ENCODE measurements around the gene SLK. TPM values are rescaled to one million over a fixed set of nuclear protein-coding genes. Genes with fewer than 3 reads are reported as not detected.

SLK gene
- total and polyA plus RNA-seq, 2 of the 4 experiments (the other 2 are of a cell fraction): 8.1 to 21.5 TPM

DNA sequence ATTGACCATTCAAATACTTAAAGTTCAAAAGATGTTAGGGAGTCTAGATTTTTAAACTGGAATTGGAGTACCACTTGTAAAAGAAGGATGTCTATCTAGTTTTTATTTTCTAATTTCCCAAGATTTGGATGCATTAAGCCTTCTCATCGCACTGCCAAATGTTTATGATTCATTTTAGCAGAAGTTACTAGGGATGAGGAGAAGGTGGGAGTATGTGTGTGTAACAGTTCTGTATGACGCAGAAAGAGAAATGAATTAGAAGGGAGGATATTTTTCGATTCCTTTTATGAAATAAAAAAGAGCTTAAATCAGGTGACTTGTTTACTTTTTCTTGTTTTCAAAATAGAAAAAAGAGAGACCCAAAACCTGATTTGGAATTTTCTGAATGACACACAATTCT is 6.8 kb upstream of the SLK start:
- CTCF ChIA-PET: no interaction called here
- H3K9ac ChIP-seq (ENCODE audit: low read depth, low read length): no peak overlapping the region
- POLR2A ChIA-PET (ENCODE audit: unreplicated experiment): no interaction called here
- BruUV-seq (replicated peaks): no TSS peak
- TF ChIP-seq RFX5 (IDR thresholded peaks at IDR 0.05; ENCODE audit: low read depth, low read length) (no peak), MAFK (IDR thresholded peaks at IDR 0.05; ENCODE audit: low read depth, low read length) (no peak), CHD1 (IDR thresholded peaks at IDR 0.05; ENCODE audit: low read depth, low read length) (no peak), MAZ (IDR thresholded peaks at IDR 0.05; ENCODE audit: borderline replicate concordance, low read depth, low read length) (no peak), NFE2L2 (IDR thresholded peaks at IDR 0.05; ENCODE audit: low read depth, low read length) (no peak), USF2 (IDR thresholded peaks at IDR 0.05; ENCODE audit: low read depth, low read length) (no peak), FOS (IDR thresholded peaks at IDR 0.05; ENCODE audit: low read depth, low read length) (no peak), POLR2A (IDR thresholded peaks at IDR 0.05; ENCODE audit: low read depth, low read length) (no peak), CEBPB (IDR thresholded peaks at IDR 0.05; ENCODE audit: low read depth, low read length) (no peak), MXI1 (IDR thresholded peaks at IDR 0.05; ENCODE audit: borderline replicate concordance, low read depth, low read length) (no peak), RCOR1 (IDR thresholded peaks at IDR 0.05; ENCODE audit: insufficient replicate concordance, low read length) (no peak), RAD21 (IDR thresholded peaks at IDR 0.05; ENCODE audit: low read length) (no peak), BHLHE40 (IDR thresholded peaks at IDR 0.05; ENCODE audit: low read depth, low read length) (no peak), SMC3 (IDR thresholded peaks at IDR 0.05; ENCODE audit: low read depth, low read length) (no peak)
- TF ChIP-seq, protein P1, sequence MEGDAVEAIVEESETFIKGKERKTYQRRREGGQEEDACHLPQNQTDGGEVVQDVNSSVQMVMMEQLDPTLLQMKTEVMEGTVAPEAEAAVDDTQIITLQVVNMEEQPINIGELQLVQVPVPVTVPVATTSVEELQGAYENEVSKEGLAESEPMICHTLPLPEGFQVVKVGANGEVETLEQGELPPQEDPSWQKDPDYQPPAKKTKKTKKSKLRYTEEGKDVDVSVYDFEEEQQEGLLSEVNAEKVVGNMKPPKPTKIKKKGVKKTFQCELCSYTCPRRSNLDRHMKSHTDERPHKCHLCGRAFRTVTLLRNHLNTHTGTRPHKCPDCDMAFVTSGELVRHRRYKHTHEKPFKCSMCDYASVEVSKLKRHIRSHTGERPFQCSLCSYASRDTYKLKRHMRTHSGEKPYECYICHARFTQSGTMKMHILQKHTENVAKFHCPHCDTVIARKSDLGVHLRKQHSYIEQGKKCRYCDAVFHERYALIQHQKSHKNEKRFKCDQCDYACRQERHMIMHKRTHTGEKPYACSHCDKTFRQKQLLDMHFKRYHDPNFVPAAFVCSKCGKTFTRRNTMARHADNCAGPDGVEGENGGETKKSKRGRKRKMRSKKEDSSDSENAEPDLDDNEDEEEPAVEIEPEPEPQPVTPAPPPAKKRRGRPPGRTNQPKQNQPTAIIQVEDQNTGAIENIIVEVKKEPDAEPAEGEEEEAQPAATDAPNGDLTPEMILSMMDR (conservative IDR thresholded peaks at IDR 0.05; ENCODE audit: low read depth, low read length): no peak
- TF ChIP-seq, protein P2, sequence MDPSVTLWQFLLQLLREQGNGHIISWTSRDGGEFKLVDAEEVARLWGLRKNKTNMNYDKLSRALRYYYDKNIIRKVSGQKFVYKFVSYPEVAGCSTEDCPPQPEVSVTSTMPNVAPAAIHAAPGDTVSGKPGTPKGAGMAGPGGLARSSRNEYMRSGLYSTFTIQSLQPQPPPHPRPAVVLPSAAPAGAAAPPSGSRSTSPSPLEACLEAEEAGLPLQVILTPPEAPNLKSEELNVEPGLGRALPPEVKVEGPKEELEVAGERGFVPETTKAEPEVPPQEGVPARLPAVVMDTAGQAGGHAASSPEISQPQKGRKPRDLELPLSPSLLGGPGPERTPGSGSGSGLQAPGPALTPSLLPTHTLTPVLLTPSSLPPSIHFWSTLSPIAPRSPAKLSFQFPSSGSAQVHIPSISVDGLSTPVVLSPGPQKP (IDR thresholded peaks at IDR 0.05; ENCODE audit: borderline replicate concordance, low read depth, low read length): no peak
- no peaks in the 10 kb centered on the region for H3K9me1 ChIP-seq (ENCODE audit: insufficient read depth, low read length)
- no peak overlapping the region for H3K14ac ChIP-seq (replicated peaks; ENCODE audit: low read depth, low read length)
- no peaks in the 10 kb centered on the region for H3K9me3 ChIP-seq (ENCODE audit: control insufficient read depth, insufficient read depth, low read length)
- H2BK15ac ChIP-seq (ENCODE audit: low read depth, low read length): no peak overlapping the region
- no peak overlapping the region for H3K18ac ChIP-seq (ENCODE audit: low read depth, low read length)
- no peak overlapping the region for H2AFZ ChIP-seq (replicated peaks; ENCODE audit: low read length, poor library complexity)
- no peaks in the 10 kb centered on the region for H4K20me1 ChIP-seq (ENCODE audit: insufficient read depth, low read length)
- H4K8ac ChIP-seq (ENCODE audit: low read depth in 2 of 2, low read length in 2 of 2): no peak overlapping the region
- peaks cover 9% of the 10 kb centered on the region for H3K27me3 ChIP-seq (ENCODE audit: control insufficient read depth, insufficient read depth, low read length)
- H2BK120ac ChIP-seq (ENCODE audit: low read depth, low read length): no peak overlapping the region
- H4K91ac ChIP-seq (ENCODE audit: insufficient read depth, low read depth, low read length): no peak overlapping the region
- no peak overlapping the region for H2BK20ac ChIP-seq (ENCODE audit: low read depth, low read length)
- no peak overlapping the region for H3K4me2 ChIP-seq (ENCODE audit: low read depth, low read length)
- WGBS, 2 experiments (ENCODE audit: extremely low coverage in 2 of 2, insufficient read length in 1 of 2): no CpG with 5 or more reads among the region's 3 CpGs
- no peak overlapping the region for H2AK9ac ChIP-seq (replicated peaks; ENCODE audit: low read depth, low read length, poor library complexity)
- no peak overlapping the region for H3K56ac ChIP-seq (ENCODE audit: extremely low read depth, insufficient read depth, low read length)
- H4K5ac ChIP-seq (ENCODE audit: low read depth, low read length): no peak overlapping the region
- H3K79me1 ChIP-seq (ENCODE audit: low read depth in 1 of 2, low read length in 2 of 2): no peaks in the 10 kb centered on the region
- dilution Hi-C loops (cut with HindIII; ENCODE audit: low sequenced_read_pairs, unreplicated experiment) (no loop called here), in situ Hi-C loops (cut with MboI; ENCODE audit: low sequenced_read_pairs) (no loop called here), intact Hi-C loops (cut with micrococcal nuclease) (no loop called here)
- H3K4ac ChIP-seq (ENCODE audit: low read depth, low read length): no peak overlapping the region
- no peak overlapping the region for H3K4me3 ChIP-seq (ENCODE audit: insufficient read depth, low read depth, low read length)
- DNase-seq (no peak), ATAC-seq (ENCODE audit: low read depth) (no peak)
- H2BK5ac ChIP-seq (ENCODE audit: low read depth, low read length, poor library complexity, severe bottlenecking): no peak overlapping the region
- H2AK5ac ChIP-seq (ENCODE audit: low read depth, low read length): no peak overlapping the region
- H3K4me1 ChIP-seq (ENCODE audit: control insufficient read depth, insufficient read depth, low read length): no peaks in the 10 kb centered on the region
- H3K23ac ChIP-seq (ENCODE audit: low read depth, low read length): no peak overlapping the region
- H3K36me3 ChIP-seq (ENCODE audit: control insufficient read depth, insufficient read depth, low read length): no peaks in the 10 kb centered on the region
- H3K27ac ChIP-seq (ENCODE audit: insufficient read depth, low read length): no peak overlapping the region

All from IMR-90 (cell line).